ENCODE results near the gene BBOX1.
"Not testable (repeated sequence)": the region's sequence is repeated elsewhere in the genome, so short reads cannot be mapped to it uniquely, and the experiment has no call there.

BBOX1 gene

GRCh38 chr11:27040302-27041115 lies at the start of gene BBOX1:
BBOX1 (plus strand) TSS chr11:27040815; CDS start chr11:27055431, 14,616 bp downstream.
- no peak for DNase-seq (ENCODE audit: low read depth in 2 of 2)

DNA sequence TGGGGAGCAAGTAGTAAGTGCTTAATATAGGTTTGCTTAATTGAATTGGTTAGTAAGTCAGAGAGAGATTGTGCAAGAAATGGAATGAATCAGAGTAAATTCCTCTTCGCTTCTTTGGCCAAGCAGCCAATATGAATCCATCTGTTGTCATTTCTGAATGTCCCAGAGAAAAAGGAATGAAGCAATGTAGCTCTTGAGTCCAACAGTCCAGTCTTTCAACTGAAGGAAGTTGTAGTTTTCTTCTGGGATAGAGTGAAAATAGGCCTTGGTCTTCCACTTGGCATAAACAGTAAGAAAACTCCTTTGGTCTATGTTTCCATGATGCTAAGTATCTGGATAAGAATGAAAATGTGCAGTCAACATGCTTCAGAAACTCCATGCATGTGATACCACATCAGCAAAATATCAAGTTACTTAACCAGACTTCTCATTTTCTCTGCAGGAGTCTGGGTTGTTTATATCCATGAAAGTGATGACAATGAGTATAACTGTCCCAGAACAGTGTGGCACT lies 48.5 kb upstream of the BBOX1 start:
- DNase-seq (ENCODE audit: low read depth in 2 of 2) = no peak

DNA sequence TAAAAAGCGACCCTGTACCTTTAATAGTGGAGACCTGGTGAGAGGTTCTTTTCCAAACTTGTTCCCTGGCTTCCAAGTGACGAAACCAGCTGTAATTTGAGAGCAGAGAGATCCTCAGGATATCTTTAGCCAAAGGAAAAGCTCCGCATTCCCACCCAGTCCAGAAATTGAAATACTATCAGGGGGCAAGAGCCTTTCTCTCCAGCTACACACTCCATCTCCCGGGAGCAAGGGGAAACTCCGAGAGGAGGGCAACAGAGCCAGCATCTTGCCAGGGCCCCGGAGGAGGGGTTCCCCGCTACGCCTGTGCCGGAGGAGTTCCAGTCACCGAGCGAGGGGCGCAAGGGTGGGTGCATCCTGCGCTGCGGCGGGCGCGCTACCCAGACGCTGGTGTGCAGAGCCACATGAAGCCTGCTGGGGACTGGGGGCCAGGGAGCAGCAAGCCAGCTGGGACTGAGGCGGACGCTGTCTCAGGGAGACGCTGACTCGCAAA lies 46.6 kb upstream of the BBOX1 start, which contains the start of gene FIBIN:
FIBIN (plus strand) TSS at position 148 of the 493 bp plus-strand sequence. CDS start 415 bp downstream, outside the sequence.
- no peak for DNase-seq (ENCODE audit: low read depth in 2 of 2)

GRCh38 chr11:26994631-26995095 lies 46.0 kb upstream of the BBOX1 start:
- no peak for DNase-seq (ENCODE audit: low read depth in 2 of 2)

DNA sequence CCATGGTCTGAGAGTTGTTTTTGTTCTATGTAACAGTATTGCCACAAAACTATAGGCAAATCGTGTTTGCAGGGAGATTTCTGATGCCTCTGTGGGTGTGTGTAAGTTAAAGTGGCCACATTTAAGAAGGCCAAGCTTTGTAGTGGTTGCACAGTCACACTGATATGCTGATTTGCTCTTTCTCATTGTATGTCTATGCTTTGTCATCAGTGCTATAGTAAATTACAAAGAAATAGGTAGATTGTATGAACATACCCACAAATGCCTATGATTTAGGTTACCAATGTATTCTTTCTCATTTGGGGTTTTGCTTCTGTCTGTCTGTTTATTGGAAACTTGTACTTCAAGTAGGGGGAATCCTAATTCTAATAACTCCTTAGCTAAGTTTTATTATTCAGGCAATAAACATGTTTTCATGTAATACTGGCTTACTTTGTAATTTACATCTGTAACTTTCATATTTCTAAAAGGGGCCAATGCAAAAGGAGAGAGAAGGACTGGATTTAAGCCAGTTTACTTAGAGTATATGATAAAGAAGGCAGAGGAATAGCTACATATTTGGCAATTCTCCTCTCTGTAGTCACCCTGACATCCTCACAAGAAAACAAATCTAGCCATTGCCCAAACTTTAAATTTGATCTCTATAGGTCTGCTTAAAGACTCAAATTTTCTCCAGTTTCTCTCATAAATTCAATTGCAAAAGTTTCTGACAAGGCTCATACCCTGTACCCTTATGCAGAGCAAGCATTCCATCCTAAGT lies 44.7 kb upstream of the BBOX1 start:
- DNase-seq (ENCODE audit: low read depth in 2 of 2) = no peak

DNA sequence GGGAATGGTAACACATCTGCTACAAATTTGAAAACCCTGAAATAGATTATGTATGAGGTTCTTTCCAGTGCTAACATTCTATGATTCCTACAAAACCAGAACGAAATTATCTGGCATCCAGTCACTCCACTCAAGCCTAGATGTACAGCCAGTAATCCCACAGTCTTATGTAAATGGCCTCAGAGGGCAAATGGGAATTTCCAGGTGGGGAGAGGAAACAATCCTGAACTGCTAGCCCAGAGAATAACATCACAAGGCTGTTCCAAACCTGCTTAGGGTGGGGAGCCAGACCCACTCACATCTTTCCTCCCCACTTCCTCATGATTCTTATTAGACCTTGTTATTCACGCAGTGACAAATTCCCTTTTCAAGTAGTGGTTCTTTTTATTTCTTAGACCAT lies 43.2 kb upstream of the BBOX1 start:
- DNase-seq (ENCODE audit: low read depth in 2 of 2) = no peak

DNA sequence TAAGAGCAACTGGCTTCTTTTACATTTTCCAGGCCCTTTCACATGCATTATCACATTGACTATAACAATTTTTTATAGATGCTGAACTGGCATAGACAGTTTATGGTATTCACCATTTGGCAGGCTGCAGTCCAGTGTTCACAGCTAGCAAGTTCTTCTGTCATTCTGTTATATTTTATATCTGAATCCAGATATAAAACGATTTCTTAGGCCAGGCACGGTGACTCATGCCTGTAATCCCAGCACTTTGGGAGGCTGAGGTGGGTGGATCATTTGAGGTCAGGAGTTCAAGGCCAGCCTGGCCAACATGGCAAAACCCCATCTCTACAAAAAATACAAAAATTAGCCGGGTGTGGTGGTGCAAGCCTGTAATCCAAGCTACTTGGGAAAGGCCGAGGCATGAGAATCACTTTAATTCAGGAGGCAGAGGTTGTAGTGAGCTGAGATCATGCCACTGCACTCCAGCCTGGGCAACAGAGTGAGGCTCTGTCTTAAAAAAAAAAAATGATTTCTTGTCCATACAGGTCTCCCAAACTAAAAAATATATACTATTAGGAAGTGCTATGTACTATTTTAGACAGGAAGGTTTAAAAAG lies 39.4 kb upstream of the BBOX1 start:
- DNase-seq (ENCODE audit: low read depth in 2 of 2) = not testable (repeated sequence)

GRCh38 chr11:27002431-27002830 lies 38.2 kb upstream of the BBOX1 start:
- DNase-seq (ENCODE audit: low read depth in 2 of 2) = no peak

DNA sequence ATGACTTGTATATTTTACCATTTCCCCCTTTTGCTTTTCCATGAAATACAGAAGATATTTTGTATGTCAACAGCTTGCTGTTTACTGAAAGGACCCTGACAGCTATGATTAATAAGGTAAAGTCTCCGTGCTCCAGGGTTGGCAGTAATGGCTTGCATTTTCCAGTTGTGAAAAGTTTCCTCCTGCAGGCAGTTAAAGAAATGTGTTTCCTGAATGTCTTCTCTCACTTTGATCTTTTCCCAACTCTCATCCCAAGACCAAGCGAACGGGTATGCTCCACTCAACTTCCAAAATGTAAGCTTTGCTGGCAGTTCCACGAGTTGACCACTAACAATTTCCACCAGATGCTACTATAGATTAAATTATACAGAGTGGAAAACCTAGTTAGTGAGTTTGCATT lies 37.8 kb upstream of the BBOX1 start:
- no peak for DNase-seq (ENCODE audit: low read depth in 2 of 2)

- DNase-seq (ENCODE audit: low read depth in 2 of 2) = no peak
Measured at GRCh38 chr11:27004103-27004502, 36.5 kb upstream of the BBOX1 start.

- no peak for DNase-seq (ENCODE audit: low read depth in 2 of 2)
Measured at GRCh38 chr11:27008811-27009535, 31.6 kb upstream of the BBOX1 start.

DNA sequence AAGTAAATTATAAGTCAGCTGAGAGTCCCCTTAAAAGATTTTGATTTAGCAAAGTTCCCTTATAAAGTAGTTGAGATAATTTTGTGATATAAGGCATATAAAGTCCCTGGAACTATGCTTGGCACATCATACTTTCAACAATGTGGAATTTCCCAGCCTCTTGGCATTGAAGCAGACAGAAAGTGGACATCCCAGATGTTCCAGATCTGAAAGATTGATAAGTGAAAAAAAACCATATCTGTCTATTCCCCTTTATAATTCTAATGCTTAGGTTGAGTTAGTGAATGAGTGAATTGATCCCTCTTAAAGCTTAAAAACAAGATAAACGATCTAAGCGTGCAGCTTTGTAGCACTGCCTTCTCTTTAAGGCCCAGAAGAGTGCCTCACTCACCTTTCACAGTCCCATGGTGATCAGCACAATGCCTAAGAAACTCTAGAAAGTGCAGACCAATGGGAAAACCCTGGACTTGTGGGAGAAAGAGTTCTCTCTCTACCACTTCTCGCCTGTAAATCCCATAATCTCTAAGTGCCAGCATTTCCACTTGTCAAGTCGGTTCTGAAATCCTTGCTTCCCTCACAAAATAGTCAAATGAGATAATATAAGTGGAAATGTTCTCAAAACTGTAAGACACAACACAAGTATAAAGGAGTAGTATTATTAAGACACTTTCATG lies 28.9 kb upstream of the BBOX1 start:
- DNase-seq (ENCODE audit: low read depth in 2 of 2) = no peak

GRCh38 chr11:27012234-27012921 lies 28.2 kb upstream of the BBOX1 start:
- no peak for DNase-seq (ENCODE audit: low read depth in 2 of 2)

DNA sequence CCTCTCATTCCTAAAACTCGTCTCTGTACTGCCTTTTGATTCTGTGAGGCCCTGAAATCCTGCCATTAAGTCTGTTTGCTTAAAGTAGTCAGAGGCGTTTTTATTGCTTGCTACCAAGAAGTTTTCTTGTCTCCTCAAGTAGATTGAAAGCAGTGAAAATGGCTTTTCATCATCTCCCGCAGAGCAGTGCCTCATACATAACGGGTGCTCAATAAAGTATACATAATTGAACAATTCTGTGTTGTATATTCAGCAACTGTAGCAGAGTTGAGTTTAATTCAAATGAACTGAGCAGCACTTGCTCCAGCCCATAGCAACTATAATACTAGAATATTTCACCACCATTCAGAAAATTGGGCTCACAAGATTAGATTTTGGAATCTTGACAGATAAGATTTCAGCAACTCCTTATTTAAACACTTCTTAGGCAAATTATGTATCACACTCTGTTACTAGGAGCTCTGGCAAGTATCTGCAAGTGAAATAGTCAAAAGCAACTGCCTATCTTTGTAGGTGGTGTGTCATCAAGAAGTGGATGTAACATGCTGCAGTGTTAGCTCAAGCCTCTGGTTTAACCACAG lies 26.7 kb upstream of the BBOX1 start:
- no peak for DNase-seq (ENCODE audit: low read depth in 2 of 2)

DNA sequence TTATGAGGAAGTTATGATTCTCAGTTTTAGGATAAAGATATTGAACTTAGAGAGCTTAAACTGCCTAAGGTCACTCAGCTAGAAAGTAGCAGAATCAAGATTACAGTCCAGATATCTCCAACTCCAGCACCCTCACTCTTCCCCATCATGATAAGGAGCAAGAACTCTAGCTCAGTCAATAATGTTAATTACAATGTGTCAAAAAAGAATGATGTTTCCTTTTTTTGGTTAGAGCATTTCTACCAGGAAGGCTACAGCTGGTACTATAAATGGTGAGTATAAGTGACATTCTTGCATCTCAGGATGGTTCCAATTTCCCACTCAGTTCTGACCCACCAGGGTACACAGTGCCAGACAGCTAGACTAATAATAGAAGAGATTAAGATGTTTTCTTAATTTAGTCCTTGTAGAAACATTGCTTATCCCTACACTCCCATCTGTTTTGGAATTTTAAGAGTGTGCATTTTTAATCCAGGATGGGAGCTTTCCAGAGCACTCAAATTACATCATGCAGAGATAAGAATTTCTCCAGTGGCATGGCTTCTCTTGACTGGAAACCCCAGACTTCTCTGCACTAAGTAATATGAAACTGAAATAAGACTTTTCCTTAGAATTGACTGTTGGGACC lies 21.6 kb upstream of the BBOX1 start:
- DNase-seq (ENCODE audit: low read depth in 2 of 2) = no peak

DNA sequence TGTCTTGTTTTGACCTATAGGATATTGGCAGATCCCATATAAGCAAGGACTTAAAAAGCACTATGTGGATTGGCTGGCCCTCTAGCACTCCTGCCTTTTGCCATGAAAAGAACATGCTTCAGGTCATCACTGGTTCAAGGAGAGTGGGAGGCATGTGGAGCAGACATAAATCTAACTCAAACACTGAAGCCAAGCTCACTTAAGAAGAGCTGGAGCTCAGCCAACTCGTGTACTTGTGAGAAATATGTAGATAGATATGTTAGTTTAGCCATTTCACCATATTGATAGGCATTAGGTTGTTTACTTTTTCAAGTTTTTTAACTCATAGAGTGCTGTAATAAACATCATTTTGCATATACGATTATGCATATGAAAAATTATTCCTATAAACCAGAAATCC lies 19.9 kb upstream of the BBOX1 start:
- no peak for DNase-seq (ENCODE audit: low read depth in 2 of 2)

- no peak for DNase-seq (ENCODE audit: low read depth in 2 of 2)
Measured at GRCh38 chr11:27022659-27023251, 17.9 kb upstream of the BBOX1 start.

GRCh38 chr11:27024865-27025264 lies 15.8 kb upstream of the BBOX1 start:
- DNase-seq (ENCODE audit: low read depth in 2 of 2) = no peak
